H9 (cell line): ENCODE data around the gene PDE6D. TPM values are rescaled to one million over a fixed set of nuclear protein-coding genes. Genes with fewer than 3 reads are reported as not detected.
A peak's percentile ranks its signal among the peaks of the same experiment; 100 is the strongest.

Experiments used
- DNase-seq: peaks from one replicate; pipeline ENCODE4 v3.0.0-alpha.2; 2017
- H2AFZ ChIP-seq: one replicate; pipeline ENCODE4 v1.6.1; 2013; ENCODE audit warnings: mild to moderate bottlenecking, low read length, control low read depth, moderate library complexity
- H2AK5ac ChIP-seq: 2 replicates; pipeline ENCODE4 v1.6.1; 2013; ENCODE audit warnings: low read length, control low read depth, mixed read lengths; ENCODE audit not compliant: insufficient read length
- H2BK120ac ChIP-seq: one replicate; pipeline ENCODE4 v1.6.1; 2013; ENCODE audit warnings: low read depth, mild to moderate bottlenecking, low read length, control low read depth, inconsistent platforms; ENCODE audit not compliant: poor library complexity, severe bottlenecking
- H2BK12ac ChIP-seq: 2 replicates; pipeline ENCODE4 v1.6.1; 2013; ENCODE audit warnings: low read length, control low read depth, mixed read lengths, low read depth; ENCODE audit not compliant: insufficient read length
- H2BK15ac ChIP-seq: 2 replicates; pipeline ENCODE4 v1.6.1; 2013; ENCODE audit warnings: low read depth, low read length, control low read depth
- H2BK20ac ChIP-seq: one replicate; pipeline ENCODE4 v1.6.1; 2013; ENCODE audit warnings: low read depth, mild to moderate bottlenecking, low read length, control low read depth, inconsistent platforms; ENCODE audit not compliant: poor library complexity, severe bottlenecking
- H2BK5ac ChIP-seq: 2 replicates; pipeline ENCODE4 v1.6.1; 2013; ENCODE audit warnings: low read length, control low read depth, mixed read lengths; ENCODE audit not compliant: insufficient read length
- H3K14ac ChIP-seq: 2 replicates; pipeline ENCODE4 v1.6.1; 2013; ENCODE audit warnings: low read length, control low read depth; ENCODE audit not compliant: insufficient read depth
- H3K18ac ChIP-seq: 2 replicates; pipeline ENCODE4 v1.6.1; 2013; ENCODE audit warnings: low read depth, mild to moderate bottlenecking, mixed read lengths, low read length, control low read depth; ENCODE audit not compliant: insufficient read length
- H3K23ac ChIP-seq: 2 replicates; pipeline ENCODE4 v1.6.1; 2013; ENCODE audit warnings: low read length, control low read depth, mixed read lengths, low read depth; ENCODE audit not compliant: insufficient read length
- H3K23me2 ChIP-seq: 2 replicates; pipeline ENCODE4 v1.6.1; 2013; ENCODE audit warnings: low read depth, mild to moderate bottlenecking, mixed read lengths, low read length, control low read depth; ENCODE audit not compliant: insufficient read length, poor library complexity, severe bottlenecking
- H3K27ac ChIP-seq: 2 replicates; pipeline ENCODE4 v1.5.1; 2013; ENCODE audit warnings: low read length, control low read depth, mixed read lengths, low read depth; ENCODE audit not compliant: insufficient read length
- H3K27me3 ChIP-seq: 2 replicates; pipeline ENCODE4 v1.6.1; 2013; ENCODE audit warnings: low read length, control low read depth, inconsistent platforms; ENCODE audit not compliant: insufficient read depth
- H3K4ac ChIP-seq: 2 replicates; pipeline ENCODE4 v1.6.1; 2013; ENCODE audit warnings: low read depth, mild to moderate bottlenecking, control low read depth, inconsistent platforms, low read length, moderate library complexity
- H3K4me1 ChIP-seq: 2 replicates; pipeline ENCODE4 v1.6.1; 2013; ENCODE audit warnings: low read length, control low read depth, inconsistent platforms; ENCODE audit not compliant: insufficient read depth
- H3K4me2 ChIP-seq: 2 replicates; pipeline ENCODE4 v1.6.1; 2013; ENCODE audit warnings: low read length, control low read depth, mixed read lengths; ENCODE audit not compliant: insufficient read length, insufficient read depth
- H3K56ac ChIP-seq: 2 replicates; pipeline ENCODE4 v1.6.1; 2013; ENCODE audit warnings: low read depth, mild to moderate bottlenecking, mixed read lengths, low read length, control low read depth; ENCODE audit not compliant: insufficient read length
- H3K79me1 ChIP-seq: 2 replicates; pipeline ENCODE4 v1.6.1; 2013; ENCODE audit warnings: low read depth, mild to moderate bottlenecking, moderate library complexity, low read length, control low read depth, inconsistent platforms; ENCODE audit not compliant: insufficient read depth, poor library complexity, severe bottlenecking
- H3K79me2 ChIP-seq: 2 replicates; pipeline ENCODE4 v1.6.1; 2013; ENCODE audit warnings: low read length, control low read depth, inconsistent platforms; ENCODE audit not compliant: insufficient read depth
- H3K9ac ChIP-seq: 2 replicates; pipeline ENCODE4 v1.6.1; 2013; ENCODE audit warnings: low read length, control low read depth, mixed read lengths; ENCODE audit not compliant: insufficient read length; ENCODE audit errors: extremely low read depth
- H3K9me3 ChIP-seq: one replicate; pipeline ENCODE4 v1.6.1; 2013; ENCODE audit warnings: low read depth, low read length, inconsistent platforms; ENCODE audit not compliant: control insufficient read depth
- H3T11ph ChIP-seq: one replicate; pipeline ENCODE4 v1.6.1; 2013; ENCODE audit warnings: mild to moderate bottlenecking, low read length, control low read depth, inconsistent platforms
- H4K20me1 ChIP-seq: one replicate; pipeline ENCODE4 v1.6.1; 2013; ENCODE audit not compliant: control insufficient read depth, insufficient read length, insufficient read depth
- H4K5ac ChIP-seq: 2 replicates; pipeline ENCODE4 v1.6.1; 2013; ENCODE audit warnings: low read depth, mild to moderate bottlenecking, mixed read lengths, low read length, control low read depth; ENCODE audit not compliant: insufficient read length
- H4K8ac ChIP-seq: replicated peaks from 2 replicates; pipeline ENCODE4 v1.6.1; 2013; ENCODE audit warnings: low read length, control low read depth, mixed read lengths, low read depth; ENCODE audit not compliant: insufficient read length
- H4K91ac ChIP-seq: 2 replicates; pipeline ENCODE4 v1.6.1; 2013; ENCODE audit warnings: low read depth, mild to moderate bottlenecking, moderate library complexity, mixed read lengths, low read length, control low read depth; ENCODE audit not compliant: insufficient read length
- H3K27ac Mint-ChIP-seq, 3 experiments: 2 replicates in 2 of 3; 3 replicates in 1 of 3; pipeline ENCODE4 v1.8.0; 2020 to 2021; ENCODE audit warnings: mixed read lengths in 3 of 3, mild to moderate bottlenecking in 1 of 3, moderate library complexity in 1 of 3
- H3K27me3 Mint-ChIP-seq: 2 replicates; pipeline ENCODE4 v1.8.0; 2021; ENCODE audit warnings: low read depth, mild to moderate bottlenecking, moderate library complexity, mixed read lengths
- H3K36me3 Mint-ChIP-seq, 3 experiments: 2 replicates in 2 of 3; 3 replicates in 1 of 3; pipeline ENCODE4 v1.8.0; 2020 to 2021; ENCODE audit warnings: low read depth in 3 of 3, mixed read lengths in 3 of 3; ENCODE audit not compliant: insufficient read depth in 1 of 3
- H3K4me1 Mint-ChIP-seq, 2 experiments: 2 replicates each; pipeline ENCODE4 v1.8.0; 2020; ENCODE audit warnings: mixed read lengths in 2 of 2
- H3K4me3 Mint-ChIP-seq, 2 experiments: 2 replicates in 1 of 2; 3 replicates in 1 of 2; pipeline ENCODE4 v1.8.0; 2020 to 2021; ENCODE audit warnings: mild to moderate bottlenecking in 2 of 2, mixed read lengths in 2 of 2, moderate library complexity in 1 of 2
- H3K9me3 Mint-ChIP-seq, 2 experiments: 2 replicates in 1 of 2; 3 replicates in 1 of 2; pipeline ENCODE4 v1.8.0; 2020; ENCODE audit warnings: mild to moderate bottlenecking in 2 of 2, mixed read lengths in 2 of 2, moderate library complexity in 1 of 2
- WGBS: extraction: QIAGEN DNeasy Blood & Tissue Kit; methylation state at CpG from one replicate; pipeline ENCODE4 v1.1.7; 2013; ENCODE audit warnings: missing lambda C conversion rate, low lambda C conversion rate, mixed read lengths; ENCODE audit not compliant: insufficient read length; ENCODE audit errors: extremely low coverage; 5-methylcytosine and 5-hydroxymethylcytosine counted together
- total RNA-seq: library from RNA; stranded (reverse); gene quantifications from 2 replicates; pipeline ENCODE4 v1.2.1, GENCODE V29; 2021
- TF ChIP-seq, protein P1 (sequence below): fragments of 200-600 bp; sonication (generic); conservative IDR thresholded peaks from 3 replicates; pipeline ENCODE4 v1.8.0; 2021; ENCODE audit warnings: antibody characterized with exemption, mild to moderate bottlenecking

The PDE6D gene
- total RNA-seq, 1 experiment from 2014 or later = 33.7 TPM

DNA sequence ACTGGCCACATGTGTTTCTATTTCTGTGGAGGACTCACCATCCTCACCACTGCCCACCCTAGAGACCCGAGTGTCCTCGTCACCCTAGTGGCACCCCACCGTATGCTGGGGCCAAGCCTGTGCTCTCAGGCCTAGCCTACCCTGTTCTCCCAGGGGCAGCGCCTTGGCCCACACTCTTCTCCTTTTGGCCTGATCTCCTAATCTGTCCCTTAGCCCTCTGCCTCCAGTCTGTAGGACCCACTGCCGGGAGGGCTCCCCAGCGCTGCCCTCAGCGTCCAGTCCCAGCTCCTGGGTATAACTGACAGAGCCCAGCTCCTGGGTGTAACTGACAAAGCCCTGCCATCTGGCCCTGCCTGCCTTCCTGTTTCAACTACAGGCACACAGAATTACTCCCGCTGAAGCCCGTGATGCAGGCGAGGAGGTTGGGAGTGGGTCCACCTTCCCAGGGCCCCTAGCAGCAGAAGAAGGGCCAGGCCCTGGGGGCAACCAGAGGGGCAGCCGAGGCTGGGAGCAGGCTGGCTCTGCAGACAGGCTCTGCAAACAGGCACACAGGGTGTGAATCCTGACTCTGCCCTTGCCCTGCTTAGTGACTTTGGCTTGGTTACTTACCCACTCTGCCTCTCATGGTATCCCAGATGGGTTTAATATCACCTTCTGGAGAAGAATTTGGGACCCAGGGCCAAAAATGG is 98.3 kb downstream of the PDE6D start:
- Histone ChIP-seq H4K20me1 (no peaks in the 10 kb centered on the region), H2AFZ (no peak overlapping the region), H2AK5ac (no peak overlapping the region), H3K9me3 (no peaks in the 10 kb centered on the region), H3K56ac (no peak overlapping the region), H2BK20ac (no peak overlapping the region), H4K8ac (no peak overlapping the region), H3K23me2 (peaks cover 11% of the 10 kb centered on the region), H3K4ac (no peak overlapping the region), H2BK120ac (no peak overlapping the region), H4K5ac (no peak overlapping the region), H3K79me2 (no peaks in the 10 kb centered on the region), H2BK5ac (no peak overlapping the region), H3K27me3 (no peaks in the 10 kb centered on the region), H3T11ph (no peak overlapping the region), H2BK15ac (no peak overlapping the region), H3K4me1 (peaks cover 5% of the 10 kb centered on the region; the same call in 1 of the 2 replicates), H4K91ac (no peak overlapping the region), H3K9ac (no peak overlapping the region), H3K14ac (0 out of 2 replicates have a peak overlapping the region, but pooled peaks have one; percentile 49), H2BK12ac (no peak overlapping the region), H3K79me1 (no peaks in the 10 kb centered on the region), H3K27ac (no peak overlapping the region), H3K23ac (no peak overlapping the region), H3K4me2 (no peak overlapping the region), H3K18ac (no peak overlapping the region)
- Mint-ChIP-seq H3K27ac (peak overlapping the region in 2 of 3 experiments; percentile 99; a peak in 5 of 7 replicates), H3K9me3 (no peaks in the 10 kb centered on the region), H3K27me3 (0 out of 2 replicates have a peak, but pooled peaks cover 1% of the 10 kb centered on the region), H3K4me3 (peak overlapping the region; percentile 75 to 89; a peak in 4 of 5 replicates), H3K36me3 (no peaks in the 10 kb centered on the region), H3K4me1 (peaks cover 46 to 51% of the 10 kb centered on the region in 2 experiments)
- no peak for DNase-seq
- no CpG with 5 or more reads among the region's 11 CpGs for WGBS
- TF ChIP-seq, protein P1, sequence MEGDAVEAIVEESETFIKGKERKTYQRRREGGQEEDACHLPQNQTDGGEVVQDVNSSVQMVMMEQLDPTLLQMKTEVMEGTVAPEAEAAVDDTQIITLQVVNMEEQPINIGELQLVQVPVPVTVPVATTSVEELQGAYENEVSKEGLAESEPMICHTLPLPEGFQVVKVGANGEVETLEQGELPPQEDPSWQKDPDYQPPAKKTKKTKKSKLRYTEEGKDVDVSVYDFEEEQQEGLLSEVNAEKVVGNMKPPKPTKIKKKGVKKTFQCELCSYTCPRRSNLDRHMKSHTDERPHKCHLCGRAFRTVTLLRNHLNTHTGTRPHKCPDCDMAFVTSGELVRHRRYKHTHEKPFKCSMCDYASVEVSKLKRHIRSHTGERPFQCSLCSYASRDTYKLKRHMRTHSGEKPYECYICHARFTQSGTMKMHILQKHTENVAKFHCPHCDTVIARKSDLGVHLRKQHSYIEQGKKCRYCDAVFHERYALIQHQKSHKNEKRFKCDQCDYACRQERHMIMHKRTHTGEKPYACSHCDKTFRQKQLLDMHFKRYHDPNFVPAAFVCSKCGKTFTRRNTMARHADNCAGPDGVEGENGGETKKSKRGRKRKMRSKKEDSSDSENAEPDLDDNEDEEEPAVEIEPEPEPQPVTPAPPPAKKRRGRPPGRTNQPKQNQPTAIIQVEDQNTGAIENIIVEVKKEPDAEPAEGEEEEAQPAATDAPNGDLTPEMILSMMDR = no peak

Other genes with a start within 250 kb of the PDE6D start
- not detected in 2 replicates for gene TEX44, start 188.4 kb downstream of the PDE6D start, total RNA-seq
- gene PTMA, start 72.8 kb downstream of the PDE6D start, total RNA-seq = 1,963 and 2,010 TPM in 2 replicates
- 61.0 and 61.4 TPM in 2 replicates for gene COPS7B, start 5.2 kb upstream of the PDE6D start, total RNA-seq
- gene NPPC, start 145.1 kb upstream of the PDE6D start, total RNA-seq = 1.1 and 1.2 TPM in 2 replicates
- 28.1 and 28.2 TPM in 2 replicates for gene DIS3L2, start 180.4 kb upstream of the PDE6D start, total RNA-seq